Activated CD4-positive, CD25-positive, alpha-beta regulatory T cell treated with anti-CD3 and anti-CD28 coated beads, Interleukin-2, amount 50 U/mL, for 16 hours (primary cell): ENCODE results near the gene RAB5B.
"Not testable (repeated sequence)": the region's sequence is repeated elsewhere in the genome, so short reads cannot be mapped to it uniquely, and the experiment has no call there.

Experiments
- DNase-seq: peaks from one replicate; pipeline ENCODE4 v3.0.0-alpha.2; 2020; ENCODE audit warnings: low read depth, low spot score

RAB5B gene

GRCh38 chr12:56014205-56014604, 40.3 kb downstream of the RAB5B start:
- DNase-seq = no peak

- DNase-seq = no peak
These were observed 43.3 kb downstream of the RAB5B start for GRCh38 chr12:56017181-56017580.

- DNase-seq = no peak
These were observed 44.5 kb downstream of the RAB5B start for GRCh38 chr12:56018356-56018755.

GRCh38 chr12:56020423-56021184, 46.7 kb downstream of the RAB5B start, which contains the start of gene IKZF4:
TSS of gene IKZF4 (plus strand) at chr12:56021043. CDS start at chr12:56021494, 451 bp downstream.
- no peak for DNase-seq

DNA sequence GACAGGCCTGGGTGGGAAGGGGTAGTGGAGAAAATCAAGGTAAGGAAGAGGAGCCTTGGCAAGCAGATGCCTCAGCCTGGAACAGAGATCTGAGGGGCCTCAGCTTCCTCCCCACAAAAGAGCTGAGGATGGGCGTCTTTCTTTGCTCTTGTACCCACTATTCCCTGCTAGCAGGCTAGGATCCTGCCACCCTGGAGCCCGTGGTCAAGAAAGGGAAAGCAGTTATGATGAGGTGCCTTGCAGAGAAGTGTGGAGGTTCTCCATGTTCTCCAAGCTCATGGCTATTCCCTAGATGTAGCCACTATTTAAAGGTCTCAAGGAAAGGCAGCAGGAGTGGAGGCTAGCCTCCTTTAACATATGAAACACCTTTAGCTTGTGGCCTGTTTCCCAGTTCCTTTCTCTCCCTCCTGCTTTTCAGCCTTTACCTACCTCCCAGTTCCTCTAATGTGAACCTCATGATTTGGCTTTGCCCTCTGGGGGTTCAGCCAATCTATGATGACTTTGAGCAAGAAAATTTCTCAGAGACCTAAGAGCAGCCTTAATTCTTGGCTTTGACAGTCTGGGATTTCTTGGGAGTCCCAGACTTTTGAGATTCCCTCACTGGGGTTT, 48.1 kb downstream of the RAB5B start:
- no peak for DNase-seq

DNA sequence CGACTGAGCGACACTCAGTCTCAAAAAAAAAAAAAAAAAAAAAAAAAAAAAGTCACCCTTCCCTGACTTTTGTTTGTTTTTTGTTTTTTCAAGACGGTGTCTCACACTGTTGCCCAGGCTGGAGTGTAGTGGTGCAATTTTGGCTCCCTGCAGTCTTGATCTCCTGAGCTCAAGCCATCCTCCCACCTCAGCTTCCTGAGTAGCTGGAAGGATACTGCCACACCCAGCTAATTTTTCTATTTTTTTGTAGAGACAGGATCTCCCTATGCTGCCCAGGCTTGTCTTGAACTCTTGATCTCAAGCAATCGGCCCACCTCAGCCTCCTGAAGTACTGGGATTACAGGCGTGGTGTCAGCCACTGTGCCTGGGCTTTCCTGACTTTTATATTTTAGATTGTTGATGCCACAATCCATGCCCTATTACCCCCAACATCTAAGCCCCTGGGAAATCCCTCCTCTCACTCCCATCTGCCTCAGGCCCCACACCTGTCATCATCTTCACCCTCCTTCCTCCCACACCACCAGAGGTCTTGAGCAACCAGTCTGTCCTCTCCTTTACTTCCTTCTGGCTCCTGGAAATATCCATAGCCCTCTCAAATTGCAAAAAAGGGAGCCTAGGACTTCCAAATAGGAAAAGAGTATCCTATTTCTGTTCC, 54.8 kb downstream of the RAB5B start:
- no peak for DNase-seq

GRCh38 chr12:56029166-56029519, 55.3 kb downstream of the RAB5B start:
- no peak for DNase-seq

- no peak for DNase-seq
These were observed 55.9 kb downstream of the RAB5B start for GRCh38 chr12:56029666-56030293.

GRCh38 chr12:56031987-56032386, 58.1 kb downstream of the RAB5B start:
- DNase-seq = no peak

DNA sequence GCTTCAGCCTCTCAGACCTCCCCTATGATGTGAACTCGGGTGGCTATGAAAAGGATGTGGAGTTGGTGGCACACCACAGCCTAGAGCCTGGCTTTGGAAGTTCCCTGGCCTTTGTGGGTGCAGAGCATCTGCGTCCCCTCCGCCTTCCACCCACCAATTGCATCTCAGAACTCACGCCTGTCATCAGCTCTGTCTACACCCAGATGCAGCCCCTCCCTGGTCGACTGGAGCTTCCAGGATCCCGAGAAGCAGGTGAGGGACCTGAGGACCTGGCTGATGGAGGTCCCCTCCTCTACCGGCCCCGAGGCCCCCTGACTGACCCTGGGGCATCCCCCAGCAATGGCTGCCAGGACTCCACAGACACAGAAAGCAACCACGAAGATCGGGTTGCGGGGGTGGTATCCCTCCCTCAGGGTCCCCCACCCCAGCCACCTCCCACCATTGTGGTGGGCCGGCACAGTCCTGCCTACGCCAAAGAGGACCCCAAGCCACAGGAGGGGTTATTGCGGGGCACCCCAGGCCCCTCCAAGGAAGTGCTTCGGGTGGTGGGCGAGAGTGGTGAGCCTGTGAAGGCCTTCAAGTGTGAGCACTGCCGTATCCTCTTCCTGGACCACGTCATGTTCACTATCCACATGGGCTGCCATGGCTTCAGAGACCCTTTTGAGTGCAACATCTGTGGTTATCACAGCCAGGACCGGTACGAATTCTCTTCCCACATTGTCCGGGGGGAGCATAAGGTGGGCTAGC, 60.9 kb downstream of the RAB5B start:
- no peak for DNase-seq

- no peak for DNase-seq
These were observed 63.3 kb downstream of the RAB5B start for GRCh38 chr12:56037161-56037560.

DNA sequence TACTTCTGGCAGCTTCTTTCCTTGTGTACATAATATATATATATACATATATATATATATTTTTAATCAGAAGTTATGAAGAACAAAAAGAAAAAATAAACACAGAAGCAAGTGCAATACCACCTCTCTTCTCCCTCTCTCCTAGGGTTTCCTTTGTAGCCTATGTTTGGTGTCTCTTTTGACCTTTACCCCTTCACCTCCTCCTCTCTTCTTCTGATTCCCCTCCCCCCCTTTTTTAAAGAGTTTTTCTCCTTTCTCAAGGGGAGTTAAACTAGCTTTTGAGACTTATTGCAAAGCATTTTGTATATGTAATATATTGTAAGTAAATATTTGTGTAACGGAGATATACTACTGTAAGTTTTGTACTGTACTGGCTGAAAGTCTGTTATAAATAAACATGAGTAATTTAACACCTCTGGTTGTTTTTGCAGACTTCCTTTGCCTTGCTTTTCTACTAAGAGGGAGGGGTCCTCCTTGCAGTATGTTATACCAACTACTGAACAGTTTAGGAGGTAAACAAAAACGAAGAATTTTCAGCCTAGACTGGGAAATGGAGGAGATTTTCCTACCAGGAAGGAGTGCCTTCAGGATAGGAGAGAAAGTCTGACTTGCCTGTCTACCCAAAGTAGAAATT, 64.3 kb downstream of the RAB5B start:
- no peak for DNase-seq

- DNase-seq = no peak
These were observed 66.3 kb downstream of the RAB5B start for GRCh38 chr12:56040151-56040550.

- DNase-seq = no peak
These were observed 67.2 kb downstream of the RAB5B start for GRCh38 chr12:56040963-56041551.

GRCh38 chr12:56041552-56042429, 67.9 kb downstream of the RAB5B start, which contains the start of gene RPS26:
TSS of gene RPS26 (plus strand) at chr12:56041918. CDS start at chr12:56042167, 249 bp downstream.
- peak; percentile 86 for DNase-seq

DNA sequence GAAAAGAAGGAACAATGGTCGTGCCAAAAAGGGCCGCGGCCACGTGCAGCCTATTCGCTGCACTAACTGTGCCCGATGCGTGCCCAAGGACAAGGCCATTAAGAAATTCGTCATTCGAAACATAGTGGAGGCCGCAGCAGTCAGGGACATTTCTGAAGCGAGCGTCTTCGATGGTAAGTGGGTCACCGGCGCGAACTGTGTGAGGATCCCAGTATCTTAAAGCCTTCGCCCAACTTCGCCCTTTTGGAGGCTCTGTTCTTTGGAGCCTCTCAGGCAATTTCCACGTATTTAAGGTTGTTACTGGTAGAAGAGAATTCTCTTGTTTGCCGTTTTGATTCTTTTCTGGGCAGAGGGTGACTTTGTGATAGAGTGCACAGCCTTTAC, 68.5 kb downstream of the RAB5B start:
- not testable (repeated sequence) for DNase-seq

- DNase-seq = no peak
These were observed 69.0 kb downstream of the RAB5B start for GRCh38 chr12:56042843-56043242.
